Activated T-cell treated with anti-CD3 and anti-CD28 coated beads, Interleukin-2, amount 50 U/mL, for 24 hours (primary cell): ENCODE data around the gene HOXB4.
A peak's percentile ranks its signal among the peaks of the same experiment; 100 is the strongest.

ENCODE experiments used
- DNase-seq: peaks from one replicate; pipeline ENCODE4 v3.0.0-alpha.2; 2020
- H3K27ac Mint-ChIP-seq: 2 replicates; pipeline ENCODE4 v1.8.0; 2020; ENCODE audit warnings: mild to moderate bottlenecking, mixed read lengths
- H3K27me3 Mint-ChIP-seq: 2 replicates; pipeline ENCODE4 v1.8.0; 2020; ENCODE audit warnings: mixed read lengths
- H3K36me3 Mint-ChIP-seq: 2 replicates; pipeline ENCODE4 v1.8.0; 2020; ENCODE audit warnings: low read depth, mixed read lengths
- H3K4me1 Mint-ChIP-seq: 2 replicates; pipeline ENCODE4 v1.8.0; 2020; ENCODE audit warnings: low read depth, mixed read lengths
- H3K4me3 Mint-ChIP-seq: 2 replicates; pipeline ENCODE4 v1.8.0; 2020; ENCODE audit warnings: mild to moderate bottlenecking, moderate library complexity, mixed read lengths
- H3K9me3 Mint-ChIP-seq: 2 replicates; pipeline ENCODE4 v1.8.0; 2020; ENCODE audit warnings: mixed read lengths

The HOXB4 gene

DNA sequence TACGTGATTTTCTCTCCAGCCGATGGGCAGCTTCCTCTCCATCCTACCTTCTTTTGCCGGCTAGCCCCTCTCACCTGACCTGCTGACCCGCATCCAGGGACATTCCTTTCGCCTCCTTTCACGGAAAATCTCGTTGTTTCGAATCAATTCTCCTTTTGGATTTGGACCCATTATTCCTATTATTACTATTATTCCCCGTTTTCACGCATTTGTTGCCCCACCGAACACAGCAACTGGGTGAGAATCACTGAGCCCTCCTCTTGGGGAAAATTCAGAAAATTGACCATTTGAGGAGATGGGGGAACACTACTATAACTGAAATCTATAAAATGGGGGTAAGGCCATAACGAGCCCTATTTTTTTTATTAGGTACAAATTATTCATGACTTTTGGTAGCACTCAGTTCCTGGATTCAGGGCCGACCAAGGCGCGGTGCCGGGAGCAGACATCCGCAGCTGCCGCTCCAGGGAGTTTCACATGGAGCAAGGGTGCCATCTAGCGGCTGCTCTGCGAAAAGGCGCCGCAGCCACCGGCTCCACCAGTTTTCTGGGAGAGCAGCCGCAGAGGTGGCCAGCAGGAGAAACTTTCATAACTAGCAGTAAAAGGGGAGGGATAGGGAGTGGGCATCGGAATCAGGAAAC lies 40.2 kb upstream of the HOXB4 start:
- H3K4me3 Mint-ChIP-seq, result peak overlapping the region; percentile 15
- H3K4me1 Mint-ChIP-seq, result peaks cover 40% of the 10 kb centered on the region
- peak overlapping the region; percentile 38 for H3K27ac Mint-ChIP-seq
- peak; percentile 90 for DNase-seq
- H3K36me3 Mint-ChIP-seq, result no peaks in the 10 kb centered on the region
- H3K9me3 Mint-ChIP-seq, result no peaks in the 10 kb centered on the region
- H3K27me3 Mint-ChIP-seq, result peaks cover 99% of the 10 kb centered on the region

DNA sequence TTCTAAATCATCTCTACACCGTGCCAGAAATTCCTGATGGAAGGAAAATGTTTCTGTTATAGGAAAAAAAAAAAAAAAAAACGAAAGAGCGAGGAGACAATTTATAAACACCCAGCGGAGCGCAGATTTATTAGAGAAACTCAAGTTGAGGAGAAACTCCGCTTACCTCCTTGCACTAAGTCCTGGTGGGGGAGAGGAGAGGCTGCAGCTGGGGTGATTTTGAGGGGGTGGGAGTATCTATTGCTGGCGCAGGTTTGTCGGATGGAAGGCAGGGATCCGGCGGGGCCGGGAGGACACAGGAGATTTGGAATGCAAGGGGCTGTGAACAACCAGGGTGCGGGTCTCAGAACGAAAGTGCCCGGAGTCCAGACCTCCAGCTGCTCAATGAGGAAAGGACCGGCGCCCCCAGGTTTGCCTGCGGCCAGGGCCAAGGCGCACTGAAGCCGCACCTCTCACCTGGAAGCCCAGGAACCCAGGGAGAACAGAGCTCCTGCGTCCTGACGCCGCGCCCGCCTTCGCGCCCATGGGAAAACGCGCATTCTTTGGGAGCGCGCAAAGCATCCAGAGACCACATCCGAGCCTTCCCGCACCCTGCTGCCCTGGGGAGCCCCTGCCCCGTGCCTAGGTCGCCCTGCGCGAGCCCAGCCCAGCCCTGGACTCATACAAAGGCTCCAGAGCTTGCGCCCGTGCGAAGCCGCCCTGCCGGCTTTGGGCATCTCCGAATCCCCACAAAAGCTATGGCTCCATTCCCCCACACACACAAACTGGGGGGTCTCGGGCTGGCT lies 39.5 kb upstream of the HOXB4 start:
- H3K4me1 Mint-ChIP-seq, result peaks cover 43% of the 10 kb centered on the region
- peaks cover 97% of the 10 kb centered on the region for H3K27me3 Mint-ChIP-seq

DNA sequence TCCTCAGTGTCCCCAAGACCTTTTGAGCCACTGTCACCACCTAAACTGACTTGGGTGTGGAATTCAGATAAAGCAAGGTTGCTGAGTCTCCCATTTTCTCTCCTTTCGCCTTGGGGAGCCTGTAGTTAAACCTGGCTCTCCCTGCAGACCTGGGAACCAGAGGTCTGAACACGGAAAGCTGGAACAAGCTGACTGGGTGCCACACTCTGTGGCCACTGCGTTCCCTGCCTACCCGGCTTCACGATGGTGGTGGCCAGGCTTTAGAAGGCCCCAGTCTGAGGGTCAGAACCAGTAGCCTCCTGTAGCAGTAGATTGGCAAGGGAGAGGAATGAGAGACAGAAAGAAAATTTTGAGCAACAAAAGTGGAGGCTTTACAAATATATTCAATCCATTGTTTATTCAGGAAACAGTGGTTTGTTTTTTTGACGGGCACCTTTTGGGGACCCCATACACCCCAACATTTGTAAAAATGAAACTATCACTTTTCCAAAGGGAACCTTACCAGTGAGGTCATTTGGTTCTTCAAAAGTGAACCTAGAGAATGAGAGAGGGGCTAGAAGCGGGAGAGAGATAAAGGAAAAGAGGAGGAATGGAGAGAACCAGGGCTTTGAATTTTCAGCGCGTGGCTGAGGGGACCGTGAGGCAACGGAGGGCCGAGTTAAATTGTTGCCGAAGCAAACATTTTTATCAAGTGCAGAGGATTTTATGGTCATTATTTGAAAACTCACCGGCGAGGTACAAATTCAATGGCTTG lies 38.7 kb upstream of the HOXB4 start:
- Mint-ChIP-seq H3K4me1 (peaks cover 49% of the 10 kb centered on the region), H3K4me3 (no peak overlapping the region), H3K27ac (no peak overlapping the region)

More for the DNA sequence above, 39.5 kb upstream of the HOXB4 start:
- H3K36me3 Mint-ChIP-seq, result no peaks in the 10 kb centered on the region
- no peak overlapping the region for H3K4me3 Mint-ChIP-seq
- no peak for DNase-seq
- no peaks in the 10 kb centered on the region for H3K9me3 Mint-ChIP-seq
- no peak overlapping the region for H3K27ac Mint-ChIP-seq

DNA sequence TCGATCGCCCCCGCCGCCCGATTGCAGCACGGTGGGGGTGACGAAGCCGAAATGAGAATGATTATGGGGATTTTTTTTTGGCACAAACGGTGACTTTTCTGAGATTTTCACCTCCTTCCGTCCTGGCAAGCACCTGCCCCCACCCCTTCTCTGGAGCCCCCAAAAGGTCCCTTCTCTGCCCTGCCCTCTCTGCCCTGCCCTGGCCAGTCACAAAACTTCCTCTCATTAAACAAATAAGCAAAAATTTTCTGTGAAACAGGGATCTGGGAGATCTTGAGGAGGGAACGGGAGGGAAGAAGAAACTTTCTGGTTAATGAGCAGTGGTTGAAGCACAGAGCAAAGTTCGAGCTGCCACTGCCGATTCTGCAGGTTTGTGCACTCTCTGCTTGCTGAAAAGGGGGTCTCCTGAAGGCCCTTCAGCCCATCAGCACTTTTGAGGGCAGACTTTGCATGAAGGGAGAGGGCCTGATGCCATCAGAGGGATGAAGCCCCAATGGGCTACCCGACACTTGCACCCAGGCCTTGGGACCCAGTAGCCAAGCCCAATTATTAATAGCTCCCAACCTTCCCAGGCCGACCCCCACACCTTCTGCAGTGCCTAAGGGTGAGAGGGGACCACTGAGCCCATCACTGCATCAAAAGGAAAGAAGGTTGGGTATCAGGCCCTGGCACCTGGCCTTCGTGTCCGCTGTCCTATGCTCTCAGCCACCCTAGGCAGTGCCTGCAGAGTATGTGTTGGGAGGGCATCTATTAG lies 38.0 kb upstream of the HOXB4 start:
- H3K9me3 Mint-ChIP-seq, result no peaks in the 10 kb centered on the region
- H3K27me3 Mint-ChIP-seq, result peaks cover 95% of the 10 kb centered on the region
- H3K4me1 Mint-ChIP-seq, result peaks cover 56% of the 10 kb centered on the region
- H3K36me3 Mint-ChIP-seq, result no peaks in the 10 kb centered on the region
- H3K4me3 Mint-ChIP-seq, result no peak overlapping the region
- no peak overlapping the region for H3K27ac Mint-ChIP-seq
- DNase-seq, result no peak

More for the DNA sequence above, 38.7 kb upstream of the HOXB4 start:
- no peak for DNase-seq
- Mint-ChIP-seq H3K9me3 (no peaks in the 10 kb centered on the region), H3K36me3 (no peaks in the 10 kb centered on the region), H3K27me3 (peaks cover 95% of the 10 kb centered on the region)

DNA sequence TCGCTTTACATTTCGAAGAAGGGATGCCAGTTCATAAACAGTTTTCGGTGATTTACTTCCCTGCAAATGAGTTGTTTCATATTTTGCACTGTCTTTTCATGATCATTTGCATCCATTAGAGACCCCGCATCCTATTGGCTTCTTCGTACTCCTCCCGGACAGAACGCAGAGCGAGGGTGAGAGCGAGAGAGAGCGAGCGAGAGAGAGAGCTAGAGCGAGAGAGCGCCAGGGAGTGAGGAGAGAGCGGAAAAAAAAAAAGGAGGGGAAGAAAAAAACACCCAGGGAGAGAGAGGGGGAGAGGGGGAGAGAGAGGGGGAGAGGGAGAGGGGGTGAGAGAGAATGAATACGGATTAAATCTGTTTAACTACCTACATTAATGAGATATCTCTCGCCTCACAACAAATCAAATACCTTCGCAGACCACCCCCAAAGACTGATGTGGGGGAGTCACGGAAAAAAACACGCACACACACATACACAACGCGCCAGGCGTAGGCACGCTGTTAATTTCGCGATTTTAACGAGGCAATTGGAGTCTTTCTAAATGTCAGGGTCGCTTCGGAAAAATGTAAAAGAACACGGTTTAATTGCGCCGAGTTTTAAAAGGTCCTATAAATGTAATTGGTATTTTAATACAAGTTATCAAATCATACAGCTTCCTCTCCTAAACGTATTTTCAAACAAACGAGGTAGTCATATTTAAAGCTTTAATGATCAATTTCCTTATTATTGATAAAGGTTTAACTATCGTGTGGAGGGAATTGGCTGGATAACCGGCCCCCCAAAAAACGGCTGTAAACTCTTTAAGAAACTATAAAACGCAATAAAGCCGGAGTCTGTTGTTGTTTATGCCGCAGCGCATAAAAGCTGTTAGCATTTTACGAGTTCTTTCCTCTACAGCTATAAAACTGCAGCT lies 37.2 kb upstream of the HOXB4 start, which contains the start of gene HOXB8:
TSS of gene HOXB8 (minus strand) at position 246 of the 916 bp plus-strand sequence. CDS start 588 bp downstream, outside the sequence.
- peak within 1 kb of the TSS; percentile 42 for H3K27ac Mint-ChIP-seq
- peak within 1 kb of the TSS; percentile 60 for H3K4me3 Mint-ChIP-seq
- H3K9me3 Mint-ChIP-seq, result no peaks in the 10 kb centered on the region
- peaks cover 62% of the 10 kb centered on the region for H3K4me1 Mint-ChIP-seq
- no peak for DNase-seq
- peaks cover 93% of the 10 kb centered on the region for H3K27me3 Mint-ChIP-seq
- H3K36me3 Mint-ChIP-seq, result no peaks in the 10 kb centered on the region

DNA sequence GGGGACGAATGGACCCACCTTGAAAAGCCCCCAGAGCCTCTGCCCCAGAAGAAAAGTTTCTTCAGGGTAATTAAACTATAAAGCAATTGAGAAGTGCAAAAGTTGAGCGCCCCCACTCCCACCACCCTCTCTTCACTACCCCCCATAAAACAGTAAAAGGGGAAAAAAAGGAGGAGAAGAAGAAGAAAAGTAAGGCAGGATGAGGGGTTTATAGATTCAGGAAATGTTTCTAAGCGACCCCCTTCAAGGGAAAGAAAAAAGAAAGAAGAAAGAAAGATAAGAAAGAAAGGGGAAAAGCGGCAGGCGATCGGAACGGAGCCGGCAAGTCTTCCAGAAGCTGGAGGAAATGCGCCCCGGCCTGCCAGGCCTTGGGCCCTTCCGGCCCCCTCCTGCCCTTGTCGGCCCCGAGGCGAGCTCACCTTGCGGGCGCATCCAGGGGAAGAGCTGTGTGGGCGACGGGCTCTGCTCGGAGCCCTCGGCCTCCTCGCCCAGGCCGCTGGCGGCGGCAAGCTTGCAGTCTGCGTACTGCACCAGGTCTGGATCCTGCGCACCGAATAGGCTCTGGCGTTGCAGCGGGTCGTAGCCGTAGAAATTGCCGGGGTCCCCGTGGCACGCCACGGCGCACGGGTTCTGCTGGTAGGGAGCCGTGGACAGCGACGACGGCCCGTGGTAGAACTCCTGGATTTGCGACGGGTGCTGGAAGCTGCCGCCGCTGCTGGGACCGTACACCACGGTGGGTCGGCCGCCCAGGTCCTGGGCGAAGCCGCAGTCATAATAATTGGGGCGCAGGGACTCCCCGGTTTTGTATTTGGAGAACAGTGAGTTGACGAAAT lies 35.9 kb upstream of the HOXB4 start:
- DNase-seq, result peak; percentile 65
- peak overlapping the region; percentile 60 for H3K4me3 Mint-ChIP-seq
- peaks cover 92% of the 10 kb centered on the region for H3K27me3 Mint-ChIP-seq
- peak overlapping the region; percentile 15 for H3K27ac Mint-ChIP-seq
- no peaks in the 10 kb centered on the region for H3K9me3 Mint-ChIP-seq
- peaks cover 58% of the 10 kb centered on the region for H3K4me1 Mint-ChIP-seq
- no peaks in the 10 kb centered on the region for H3K36me3 Mint-ChIP-seq

DNA sequence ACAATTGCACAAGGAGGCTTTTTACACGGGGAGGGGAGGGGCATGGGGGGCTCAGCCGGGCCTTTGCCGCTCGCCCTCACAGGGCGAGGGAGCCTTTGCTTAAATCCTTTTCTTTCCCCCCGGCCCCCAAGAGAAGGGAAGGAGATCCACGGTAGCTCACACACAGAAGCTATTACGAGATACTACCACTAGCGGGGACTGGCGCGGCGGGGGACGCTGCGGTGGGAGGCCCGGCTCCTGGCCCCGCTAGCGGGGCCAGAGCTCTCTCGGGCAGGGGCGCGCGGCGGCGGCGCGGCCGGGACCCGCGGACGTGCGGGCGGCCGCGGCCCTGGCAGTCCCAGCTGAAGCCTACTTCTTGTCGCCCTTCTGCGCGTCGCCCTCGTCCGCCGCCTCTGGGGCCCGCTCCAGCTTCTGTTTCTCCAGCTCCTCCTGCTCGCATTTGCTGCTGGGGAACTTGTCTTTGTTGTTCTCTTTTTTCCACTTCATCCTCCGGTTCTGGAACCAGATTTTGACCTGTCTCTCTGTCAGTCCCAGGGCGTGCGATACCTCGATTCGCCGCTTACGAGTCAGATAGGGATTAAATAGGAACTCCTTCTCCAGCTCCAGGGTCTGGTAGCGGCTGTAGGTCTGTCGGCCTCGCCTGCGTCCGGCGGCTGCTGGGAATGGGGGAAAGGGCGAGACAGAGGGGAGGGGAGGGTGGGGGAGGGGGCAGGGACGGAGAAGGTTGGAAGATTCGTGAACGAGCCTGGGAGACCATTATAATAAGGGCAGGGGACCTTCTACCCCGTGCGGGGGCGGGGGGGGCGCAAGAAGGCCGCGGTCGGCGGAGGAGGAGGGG lies 34.9 kb upstream of the HOXB4 start:
- no peaks in the 10 kb centered on the region for H3K9me3 Mint-ChIP-seq
- H3K4me1 Mint-ChIP-seq, result peaks cover 50% of the 10 kb centered on the region
- peak overlapping the region; percentile 76 for H3K4me3 Mint-ChIP-seq
- H3K27me3 Mint-ChIP-seq, result peaks cover 90% of the 10 kb centered on the region
- peak overlapping the region; percentile 76 for H3K27ac Mint-ChIP-seq
- peak; percentile 70 for DNase-seq
- no peaks in the 10 kb centered on the region for H3K36me3 Mint-ChIP-seq

DNA sequence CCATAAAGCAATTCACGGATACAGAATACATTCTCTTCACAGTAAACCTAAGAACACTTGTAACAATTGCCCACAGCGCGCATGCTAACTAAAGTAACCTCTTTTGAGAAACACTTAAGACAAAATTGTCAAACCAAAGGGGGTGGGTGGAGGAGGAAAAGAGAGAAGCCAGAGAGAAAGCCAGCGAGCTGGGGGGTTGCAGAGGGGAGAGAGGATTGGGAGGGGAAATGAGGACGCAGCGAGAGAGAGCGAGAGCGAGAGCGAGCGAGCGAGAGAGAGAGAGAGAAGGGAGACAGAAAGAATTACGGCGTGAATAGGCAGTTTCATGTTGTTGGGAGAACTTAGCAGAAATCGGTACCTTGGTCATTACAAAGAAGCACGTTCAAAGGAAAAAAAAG lies 34.3 kb upstream of the HOXB4 start:
- H3K36me3 Mint-ChIP-seq, result no peaks in the 10 kb centered on the region
- H3K4me1 Mint-ChIP-seq, result peaks cover 46% of the 10 kb centered on the region
- peak overlapping the region; percentile 17 for H3K27ac Mint-ChIP-seq
- peaks cover 89% of the 10 kb centered on the region for H3K27me3 Mint-ChIP-seq
- no peak for DNase-seq
- H3K4me3 Mint-ChIP-seq, result peak overlapping the region; percentile 70
- no peaks in the 10 kb centered on the region for H3K9me3 Mint-ChIP-seq

DNA sequence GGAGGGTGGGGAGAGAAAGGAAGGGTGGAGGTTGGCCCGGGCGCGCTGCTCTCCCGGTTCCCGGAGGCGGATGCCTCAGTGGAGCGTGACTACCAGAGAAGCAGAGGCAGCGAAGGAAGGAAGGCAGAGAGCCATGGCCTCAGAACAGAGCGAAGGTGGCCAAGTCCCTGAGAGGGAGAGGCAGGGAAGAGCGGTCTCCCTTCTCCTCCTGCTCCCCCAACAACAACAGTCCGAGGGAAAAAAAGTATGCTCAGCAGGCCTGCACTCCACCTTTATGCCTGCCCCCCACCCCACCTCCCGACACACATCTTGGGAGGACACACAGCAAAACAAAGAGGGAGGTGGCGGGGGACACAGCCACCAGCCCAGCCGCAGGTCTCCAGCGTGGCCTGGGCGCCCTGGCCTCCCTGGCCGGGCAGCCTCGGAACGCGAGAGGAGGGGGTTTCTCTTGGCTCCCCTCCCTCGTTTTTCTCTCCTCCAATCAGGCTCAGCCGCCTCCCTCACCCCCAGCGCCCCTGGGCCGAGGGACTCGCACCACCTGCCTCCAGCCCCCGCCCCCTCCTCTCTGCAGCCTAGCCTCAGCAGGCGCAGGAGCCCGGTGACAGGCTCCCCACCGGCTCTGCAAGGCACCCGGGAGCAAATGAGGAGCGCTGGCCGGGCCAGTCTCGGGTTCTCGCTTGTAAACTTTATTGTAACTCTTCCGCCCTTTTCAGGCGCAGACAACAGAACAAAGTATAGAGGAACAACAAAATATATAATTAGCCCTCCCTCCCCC lies 33.7 kb upstream of the HOXB4 start:
- Mint-ChIP-seq H3K27me3 (peaks cover 89% of the 10 kb centered on the region), H3K27ac (peak overlapping the region; percentile 67), H3K9me3 (no peaks in the 10 kb centered on the region), H3K4me1 (peaks cover 44% of the 10 kb centered on the region), H3K4me3 (peak overlapping the region; percentile 83), H3K36me3 (no peaks in the 10 kb centered on the region)
- DNase-seq, result no peak

DNA sequence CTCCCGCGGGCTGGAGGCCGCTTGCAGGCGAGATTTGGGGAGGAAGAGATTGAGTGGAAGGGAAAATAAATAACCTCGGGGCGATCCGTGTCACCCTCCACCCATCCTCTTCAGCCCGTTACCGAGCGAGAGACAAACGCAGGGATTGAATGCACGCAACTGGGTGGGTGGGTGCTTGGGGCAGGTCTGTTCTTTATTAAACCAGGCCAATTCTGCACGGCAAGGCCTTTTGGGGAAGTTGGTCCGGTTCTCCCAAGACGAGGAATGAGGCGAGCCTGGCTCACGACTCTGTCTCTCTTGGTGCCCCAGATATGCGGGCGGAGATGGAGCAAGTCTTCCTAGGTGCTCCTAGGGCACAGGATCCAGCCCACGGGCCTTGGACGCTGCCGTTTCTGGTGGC lies 33.1 kb upstream of the HOXB4 start:
- H3K27me3 Mint-ChIP-seq, result peaks cover 89% of the 10 kb centered on the region
- peak overlapping the region; percentile 71 for H3K27ac Mint-ChIP-seq
- no peaks in the 10 kb centered on the region for H3K36me3 Mint-ChIP-seq
- no peak for DNase-seq
- no peaks in the 10 kb centered on the region for H3K9me3 Mint-ChIP-seq
- H3K4me3 Mint-ChIP-seq, result peak overlapping the region; percentile 83
- H3K4me1 Mint-ChIP-seq, result peaks cover 44% of the 10 kb centered on the region

DNA sequence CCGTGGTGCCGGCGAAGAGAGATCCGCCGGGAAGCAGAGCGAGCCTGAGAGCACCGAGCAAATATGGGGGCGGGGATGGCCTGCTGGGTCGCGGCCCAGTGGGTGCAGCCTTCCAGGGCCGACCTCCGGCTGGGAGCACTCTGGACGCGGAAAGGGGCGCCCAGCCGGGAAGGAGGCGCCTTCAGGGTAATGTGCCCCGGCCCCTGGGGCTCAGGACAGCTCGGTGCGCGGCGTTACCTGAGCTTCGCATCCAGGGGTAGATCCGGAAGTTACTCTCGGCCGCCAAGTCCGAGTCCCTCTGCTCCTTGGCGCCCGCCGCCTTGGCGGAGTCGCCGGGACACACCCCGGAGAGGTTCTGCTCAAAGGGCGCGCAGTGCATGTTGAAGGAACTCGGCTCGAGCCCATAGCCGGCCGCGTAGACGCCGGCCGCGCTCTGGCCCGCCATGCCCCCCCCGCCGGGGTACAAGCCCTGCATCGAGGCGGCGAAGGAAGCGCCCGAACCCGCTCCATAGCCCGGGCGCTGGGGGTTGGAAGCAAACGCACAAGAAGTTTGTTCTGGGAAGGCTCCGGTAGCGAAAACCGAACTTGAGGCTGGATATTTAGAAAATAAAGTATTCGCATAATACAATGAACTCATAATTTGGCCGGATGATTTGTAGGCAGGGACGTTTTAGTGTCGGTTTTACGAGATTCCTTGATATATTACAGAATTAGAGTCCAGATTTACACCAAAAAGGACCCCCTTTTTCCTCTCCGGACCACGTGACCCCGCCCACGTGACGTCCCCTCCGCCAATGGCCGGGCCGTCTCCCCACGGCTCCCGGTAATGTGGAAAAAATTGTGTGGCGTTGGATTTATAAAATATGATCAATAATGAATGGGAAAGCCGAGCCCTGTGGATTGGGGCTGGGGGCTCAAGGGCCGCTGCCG lies 32.4 kb upstream of the HOXB4 start, which contains the start of gene HOXB7:
TSS of gene HOXB7 (minus strand) at position 736 of the 930 bp plus-strand sequence. CDS start at position 637, 99 bp downstream.
- DNase-seq, result peak; percentile 77
- Mint-ChIP-seq H3K36me3 (no peaks in the 10 kb centered on the region), H3K9me3 (no peaks in the 10 kb centered on the region), H3K27me3 (peaks cover 89% of the 10 kb centered on the region), H3K4me3 (peak within 1 kb of the TSS; percentile 83), H3K4me1 (peaks cover 38% of the 10 kb centered on the region), H3K27ac (peak within 1 kb of the TSS; percentile 71)
